IMR-90 (cell line): ENCODE measurements around the gene C22orf31.

Experiments used
- CEBPB ChIP-seq: IDR thresholded peaks from 2 replicates; pipeline ENCODE4 v1.6.1; 2012; ENCODE audit warnings: low read depth, low read length, improper control_type of control experiment
- USF2 ChIP-seq: fragments of 150-350 bp; IDR thresholded peaks from 2 replicates; pipeline ENCODE4 v1.6.1; 2017; ENCODE audit warnings: mild to moderate bottlenecking, antibody characterized with exemption, low read length, low read depth
- TF ChIP-seq, protein P1 (sequence below): conservative IDR thresholded peaks from 2 replicates; pipeline ENCODE4 v1.5.1; 2012; ENCODE audit warnings: mild to moderate bottlenecking, low read depth, low read length, improper control_type of control experiment

GRCh38 chr22:29012101-29012433, 49.6 kb downstream of the C22orf31 start:
- TF ChIP-seq, protein P1, sequence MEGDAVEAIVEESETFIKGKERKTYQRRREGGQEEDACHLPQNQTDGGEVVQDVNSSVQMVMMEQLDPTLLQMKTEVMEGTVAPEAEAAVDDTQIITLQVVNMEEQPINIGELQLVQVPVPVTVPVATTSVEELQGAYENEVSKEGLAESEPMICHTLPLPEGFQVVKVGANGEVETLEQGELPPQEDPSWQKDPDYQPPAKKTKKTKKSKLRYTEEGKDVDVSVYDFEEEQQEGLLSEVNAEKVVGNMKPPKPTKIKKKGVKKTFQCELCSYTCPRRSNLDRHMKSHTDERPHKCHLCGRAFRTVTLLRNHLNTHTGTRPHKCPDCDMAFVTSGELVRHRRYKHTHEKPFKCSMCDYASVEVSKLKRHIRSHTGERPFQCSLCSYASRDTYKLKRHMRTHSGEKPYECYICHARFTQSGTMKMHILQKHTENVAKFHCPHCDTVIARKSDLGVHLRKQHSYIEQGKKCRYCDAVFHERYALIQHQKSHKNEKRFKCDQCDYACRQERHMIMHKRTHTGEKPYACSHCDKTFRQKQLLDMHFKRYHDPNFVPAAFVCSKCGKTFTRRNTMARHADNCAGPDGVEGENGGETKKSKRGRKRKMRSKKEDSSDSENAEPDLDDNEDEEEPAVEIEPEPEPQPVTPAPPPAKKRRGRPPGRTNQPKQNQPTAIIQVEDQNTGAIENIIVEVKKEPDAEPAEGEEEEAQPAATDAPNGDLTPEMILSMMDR: no peak
- TF ChIP-seq CEBPB: no peak
- TF ChIP-seq USF2: no peak
